Measurements from ENCODE around the gene PRTN3.

DNA sequence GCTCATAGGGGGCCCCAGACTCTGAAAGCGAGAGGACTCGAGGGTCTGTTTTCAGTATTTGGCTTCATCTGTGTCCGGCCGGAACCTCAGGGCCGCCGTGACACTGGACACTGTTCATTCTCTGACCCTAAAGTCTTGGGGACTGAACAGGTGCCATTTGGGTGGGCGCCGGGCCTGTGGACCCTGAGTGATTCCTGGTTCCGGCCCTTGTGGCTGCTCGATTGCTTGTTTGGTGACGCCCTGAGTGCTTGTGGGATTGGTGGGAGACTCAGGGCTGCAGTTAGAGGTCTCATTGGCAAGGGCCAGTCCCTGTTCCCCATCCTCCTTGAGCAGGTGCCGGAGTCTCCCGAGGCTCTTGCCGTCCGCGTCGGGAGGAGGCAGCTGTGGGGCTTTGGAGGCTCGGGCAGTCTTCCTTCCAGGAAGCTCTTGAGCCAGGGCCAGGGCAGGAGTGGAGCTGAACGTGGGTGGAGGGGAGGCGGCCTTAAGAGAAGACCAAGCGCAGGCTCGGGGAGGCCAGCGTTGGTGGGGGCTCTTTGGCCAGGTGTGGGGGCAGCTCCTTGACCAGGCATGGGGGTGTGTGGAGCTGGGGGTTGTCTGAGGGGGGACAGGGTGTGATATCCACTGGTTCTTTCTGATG lies 38.8 kb upstream of the PRTN3 start:
- TF ChIP-seq POLR2AphosphoS5 (IDR thresholded peaks at IDR 0.05), result peak; percentile 12
- TF ChIP-seq, protein P1, sequence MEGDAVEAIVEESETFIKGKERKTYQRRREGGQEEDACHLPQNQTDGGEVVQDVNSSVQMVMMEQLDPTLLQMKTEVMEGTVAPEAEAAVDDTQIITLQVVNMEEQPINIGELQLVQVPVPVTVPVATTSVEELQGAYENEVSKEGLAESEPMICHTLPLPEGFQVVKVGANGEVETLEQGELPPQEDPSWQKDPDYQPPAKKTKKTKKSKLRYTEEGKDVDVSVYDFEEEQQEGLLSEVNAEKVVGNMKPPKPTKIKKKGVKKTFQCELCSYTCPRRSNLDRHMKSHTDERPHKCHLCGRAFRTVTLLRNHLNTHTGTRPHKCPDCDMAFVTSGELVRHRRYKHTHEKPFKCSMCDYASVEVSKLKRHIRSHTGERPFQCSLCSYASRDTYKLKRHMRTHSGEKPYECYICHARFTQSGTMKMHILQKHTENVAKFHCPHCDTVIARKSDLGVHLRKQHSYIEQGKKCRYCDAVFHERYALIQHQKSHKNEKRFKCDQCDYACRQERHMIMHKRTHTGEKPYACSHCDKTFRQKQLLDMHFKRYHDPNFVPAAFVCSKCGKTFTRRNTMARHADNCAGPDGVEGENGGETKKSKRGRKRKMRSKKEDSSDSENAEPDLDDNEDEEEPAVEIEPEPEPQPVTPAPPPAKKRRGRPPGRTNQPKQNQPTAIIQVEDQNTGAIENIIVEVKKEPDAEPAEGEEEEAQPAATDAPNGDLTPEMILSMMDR (IDR thresholded peaks at IDR 0.05), result no peak

Measured in prostate gland (tissue), 2 donors.